ENCODE data around the gene SLC7A11. TPM values are rescaled to one million over a fixed set of nuclear protein-coding genes. Genes with fewer than 3 reads are reported as not detected.

SLC7A11 gene
- total and polyA plus RNA-seq, 2 experiments from 2014 or later = 10.0 to 33.9 TPM

- no peak overlapping the region for H3K27ac ChIP-seq (ENCODE audit: low read depth)
- no peaks in the 10 kb centered on the region for H3K4me1 ChIP-seq (ENCODE audit: insufficient read depth)
- H4K20me1 ChIP-seq (replicated peaks; ENCODE audit: insufficient read depth) = no peaks in the 10 kb centered on the region
- Mint-ChIP-seq H3K4me3 (no peak overlapping the region), H3K9me3 (no peaks in the 10 kb centered on the region), H3K4me1 (no peaks in the 10 kb centered on the region), H3K27me3 (ENCODE audit: insufficient read depth, low read depth, poor library complexity) (no peaks in the 10 kb centered on the region), H3K36me3 (ENCODE audit: low read depth) (no peaks in the 10 kb centered on the region), H3K27ac (no peak overlapping the region)
- DNase-seq (ENCODE audit: low spot score) (no peak), ATAC-seq (no peak)
- H3K4me3 ChIP-seq = no peak overlapping the region
- H3F3A ChIP-seq (replicated peaks; ENCODE audit: low read depth) = no peaks in the 10 kb centered on the region
- H3K36me3 ChIP-seq (ENCODE audit: insufficient read depth) = no peaks in the 10 kb centered on the region
- no peaks in the 10 kb centered on the region for H3K9me2 ChIP-seq (ENCODE audit: insufficient read depth)
- no peaks in the 10 kb centered on the region for H3K79me2 ChIP-seq (replicated peaks; ENCODE audit: insufficient read depth)
- H3K4me2 ChIP-seq = no peak overlapping the region
- TF ChIP-seq EZH2 (IDR thresholded peaks at IDR 0.05; ENCODE audit: low read depth, unreplicated experiment) (no peak), NANOG (IDR thresholded peaks at IDR 0.05; ENCODE audit: borderline replicate concordance) (no peak), REST (IDR thresholded peaks at IDR 0.05; ENCODE audit: unreplicated experiment) (no peak)
- H2AFZ ChIP-seq = no peak overlapping the region
- H3K27me3 ChIP-seq (ENCODE audit: insufficient read depth) = no peaks in the 10 kb centered on the region
These were observed 48.7 kb upstream of the SLC7A11 start for GRCh38 chr4:138290805-138291204.

GRCh38 chr4:138279286-138279685, 37.1 kb upstream of the SLC7A11 start:
- Histone ChIP-seq H3F3A (replicated peaks; ENCODE audit: low read depth) (no peaks in the 10 kb centered on the region), H4K20me1 (replicated peaks; ENCODE audit: insufficient read depth) (no peaks in the 10 kb centered on the region), H3K9me2 (ENCODE audit: insufficient read depth) (no peaks in the 10 kb centered on the region), H3K4me1 (ENCODE audit: insufficient read depth) (no peaks in the 10 kb centered on the region), H3K27me3 (ENCODE audit: insufficient read depth) (no peaks in the 10 kb centered on the region), H3K4me2 (no peak overlapping the region), H3K4me3 (no peak overlapping the region), H3K27ac (ENCODE audit: low read depth) (no peak overlapping the region), H3K36me3 (ENCODE audit: insufficient read depth) (no peaks in the 10 kb centered on the region), H3K79me2 (replicated peaks; ENCODE audit: insufficient read depth) (no peaks in the 10 kb centered on the region), H2AFZ (no peak overlapping the region)
- Mint-ChIP-seq H3K4me1 (no peaks in the 10 kb centered on the region), H3K4me3 (no peak overlapping the region), H3K27me3 (ENCODE audit: insufficient read depth, low read depth, poor library complexity) (no peaks in the 10 kb centered on the region), H3K36me3 (ENCODE audit: low read depth) (no peaks in the 10 kb centered on the region), H3K9me3 (peaks cover 3% of the 10 kb centered on the region; the same call in 1 of the 3 replicates), H3K27ac (no peak overlapping the region; the same call in 1 of the 2 replicates)
- ATAC-seq (no peak), DNase-seq (ENCODE audit: low spot score) (no peak)
- no peak for TF ChIP-seq ETS1 (IDR thresholded peaks at IDR 0.05)
- TF ChIP-seq NANOG (IDR thresholded peaks at IDR 0.05; ENCODE audit: borderline replicate concordance) = no peak
- no peak for TF ChIP-seq STAT1 (IDR thresholded peaks at IDR 0.05; ENCODE audit: unreplicated experiment)
- TF ChIP-seq CREB1 (CRISPR knock-in tag; IDR thresholded peaks at IDR 0.05; ENCODE audit: low read depth) = no peak
- TF ChIP-seq REST (IDR thresholded peaks at IDR 0.05; ENCODE audit: unreplicated experiment) = no peak
- no peak for TF ChIP-seq ZNF331 (CRISPR knock-in tag; IDR thresholded peaks at IDR 0.05; ENCODE audit: low read depth)
- no peak for TF ChIP-seq POLR2AphosphoS5 (IDR thresholded peaks at IDR 0.05; ENCODE audit: low read depth)
- no peak for TF ChIP-seq ZNF114 (CRISPR knock-in tag; IDR thresholded peaks at IDR 0.05)
- TF ChIP-seq EZH2phosphoT487 (IDR thresholded peaks at IDR 0.05; ENCODE audit: unreplicated experiment) = no peak

All from GM23338 (cell line).